GM23338 (cell line): ENCODE results near the gene CMTM6. TPM values are rescaled to one million over a fixed set of nuclear protein-coding genes. Genes with fewer than 3 reads are reported as not detected.

Experiments
- ATAC-seq: fragments of 200-7000 bp; cut with Tn5 transposase; 3 replicates; pipeline ENCODE4 v1.9.1; 2020
- DNase-seq: peaks from one replicate; pipeline ENCODE4 v3.0.0-alpha.2; 2015; ENCODE audit warnings: low spot score
- H2AFZ ChIP-seq: fragments of 200-600 bp; sonication (generic); 2 replicates; pipeline ENCODE4 v1.8.0; 2016; ENCODE audit warnings: antibody characterized with exemption, mild to moderate bottlenecking, moderate library complexity
- H3F3A ChIP-seq: fragments of 200-600 bp; sonication (generic); replicated peaks from 2 replicates; pipeline ENCODE4 v1.8.0; 2017; ENCODE audit warnings: antibody characterized with exemption, mixed run types, low read depth
- H3K27ac ChIP-seq: fragments of 200-600 bp; sonication (generic); 2 replicates; pipeline ENCODE4 v1.6.1; 2016; ENCODE audit warnings: low read depth
- H3K27me3 ChIP-seq: fragments of 200-600 bp; sonication (generic); 2 replicates; pipeline ENCODE4 v1.8.0; 2016; ENCODE audit warnings: mild to moderate bottlenecking, mixed run types, moderate library complexity; ENCODE audit not compliant: insufficient read depth
- H3K36me3 ChIP-seq: fragments of 200-600 bp; sonication (generic); 2 replicates; pipeline ENCODE4 v1.8.0; 2016; ENCODE audit warnings: mild to moderate bottlenecking; ENCODE audit not compliant: insufficient read depth
- H3K4me1 ChIP-seq: fragments of 200-600 bp; sonication (generic); 2 replicates; pipeline ENCODE4 v1.8.0; 2016; ENCODE audit warnings: mild to moderate bottlenecking, moderate library complexity; ENCODE audit not compliant: insufficient read depth
- H3K4me2 ChIP-seq: fragments of 200-600 bp; sonication (generic); 2 replicates; pipeline ENCODE4 v1.7.1; 2017; ENCODE audit warnings: mixed run types
- H3K4me3 ChIP-seq: fragments of 200-600 bp; sonication (generic); 2 replicates; pipeline ENCODE4 v1.6.1; 2016; ENCODE audit warnings: mixed run types
- H3K79me2 ChIP-seq: fragments of 200-600 bp; sonication (generic); replicated peaks from 2 replicates; pipeline ENCODE4 v1.8.0; 2017; ENCODE audit warnings: mild to moderate bottlenecking; ENCODE audit not compliant: insufficient read depth
- H3K9me2 ChIP-seq: fragments of 200-600 bp; sonication (generic); 2 replicates; pipeline ENCODE4 v1.8.0; 2017; ENCODE audit not compliant: insufficient read depth
- H4K20me1 ChIP-seq: fragments of 200-600 bp; sonication (generic); replicated peaks from 2 replicates; pipeline ENCODE4 v1.8.0; 2017; ENCODE audit warnings: mild to moderate bottlenecking; ENCODE audit not compliant: insufficient read depth
- H3K27ac Mint-ChIP-seq: 2 replicates; pipeline ENCODE4 v1.8.0; 2020; ENCODE audit warnings: inconsistent platforms, mild to moderate bottlenecking, moderate library complexity, mixed read lengths
- H3K27me3 Mint-ChIP-seq: 3 replicates; pipeline ENCODE4 v1.8.0; 2022; ENCODE audit warnings: low read depth, mild to moderate bottlenecking, moderate library complexity, mixed read lengths, inconsistent platforms; ENCODE audit not compliant: insufficient read depth, poor library complexity
- H3K36me3 Mint-ChIP-seq: 3 replicates; pipeline ENCODE4 v1.8.0; 2021; ENCODE audit warnings: low read depth, mild to moderate bottlenecking, inconsistent platforms, moderate library complexity, mixed read lengths
- H3K4me1 Mint-ChIP-seq: 3 replicates; pipeline ENCODE4 v1.8.0; 2020; ENCODE audit warnings: mild to moderate bottlenecking, inconsistent platforms, mixed read lengths
- H3K4me3 Mint-ChIP-seq: 3 replicates; pipeline ENCODE4 v1.8.0; 2021; ENCODE audit warnings: moderate library complexity, mild to moderate bottlenecking, inconsistent platforms, mixed read lengths
- H3K9me3 Mint-ChIP-seq: 3 replicates; pipeline ENCODE4 v1.8.0; 2020; ENCODE audit warnings: moderate library complexity, mild to moderate bottlenecking, inconsistent platforms, mixed read lengths
- ETS1 ChIP-seq: IDR thresholded peaks from 2 replicates; pipeline ENCODE4 v1.6.1; 2016; ENCODE audit warnings: antibody characterized with exemption
- EZH2 ChIP-seq: fragments of 200-600 bp; sonication (generic); IDR thresholded peaks from one replicate; pipeline ENCODE4 v1.8.0; 2017; ENCODE audit warnings: antibody characterized with exemption, mild to moderate bottlenecking, low read depth; ENCODE audit not compliant: unreplicated experiment
- NANOG ChIP-seq: IDR thresholded peaks from 2 replicates; pipeline ENCODE4 v1.6.1; 2016; ENCODE audit warnings: antibody characterized with exemption, borderline replicate concordance
- POLR2AphosphoS5 ChIP-seq: IDR thresholded peaks from 2 replicates; pipeline ENCODE4 v1.6.1; 2016; ENCODE audit warnings: antibody characterized with exemption, low read depth
- STAT1 ChIP-seq: IDR thresholded peaks from one replicate; pipeline ENCODE4 v1.6.1; 2016; ENCODE audit warnings: antibody characterized with exemption; ENCODE audit not compliant: unreplicated experiment
- ZNF114 ChIP-seq: fragments of 250-450 bp; sonication (Bioruptor Pico); IDR thresholded peaks from 2 replicates; pipeline ENCODE4 v1.5.0; 2020; ENCODE audit warnings: mild to moderate bottlenecking, moderate library complexity
- ZNF462 ChIP-seq: fragments of 250-450 bp; sonication (Bioruptor Pico); IDR thresholded peaks from 2 replicates; pipeline ENCODE4 v1.5.0; 2020; ENCODE audit warnings: mild to moderate bottlenecking, moderate library complexity
- polyA plus RNA-seq: library from polyadenylated mRNA; unstranded; fragments of >200 nt; fragmentation: Nextera tagmentation; extraction: Ambion mirVana; gene quantifications from 2 replicates; pipeline ENCODE4 v1.2.1, GENCODE V29; 2016
- total RNA-seq: library from RNA; depleted of rRNA; stranded (reverse); fragments of >200 nt; shearing (Covaris generic); gene quantifications from 2 replicates; pipeline ENCODE4 v1.2.3, GENCODE V29; 2014
- TF ChIP-seq, protein P1 (sequence below): IDR thresholded peaks from one replicate; pipeline ENCODE4 v1.6.1; 2018; ENCODE audit warnings: antibody characterized with exemption; ENCODE audit not compliant: unreplicated experiment

CMTM6 gene
- total and polyA plus RNA-seq, 2 experiments from 2014 or later, result 42.3 to 123 TPM

DNA sequence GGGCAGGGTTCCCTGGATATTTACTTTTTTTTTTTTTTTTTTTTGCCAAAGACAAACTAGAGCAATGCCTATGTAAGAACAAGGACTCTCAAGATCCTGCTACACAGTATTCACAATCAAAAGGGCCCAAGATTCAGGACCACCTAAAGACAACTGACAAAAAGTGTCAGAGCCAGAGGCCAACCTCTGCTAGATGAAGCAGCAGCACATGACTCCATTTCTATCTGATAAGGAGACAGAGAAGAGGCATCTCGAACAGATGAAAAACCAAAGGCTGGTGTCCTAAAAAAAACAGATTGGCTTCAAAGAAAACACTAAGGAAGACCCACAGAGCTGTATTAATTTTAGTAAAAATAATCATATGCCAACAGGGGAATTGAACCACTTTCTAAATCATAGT lies 20.0 kb downstream of the CMTM6 start:
- ATAC-seq (no peak), DNase-seq (no peak)
- no peak overlapping the region for H3K4me3 Mint-ChIP-seq
- H3K4me1 ChIP-seq, result no peaks in the 10 kb centered on the region
- TF ChIP-seq ZNF114 (no peak), NANOG (no peak)
- H3K9me2 ChIP-seq, result no peaks in the 10 kb centered on the region
- H3K36me3 Mint-ChIP-seq, result peaks cover 15% of the 10 kb centered on the region
- no peaks in the 10 kb centered on the region for H3K27me3 ChIP-seq
- H3F3A ChIP-seq, result no peaks in the 10 kb centered on the region
- no peak overlapping the region for H3K4me3 ChIP-seq
- no peaks in the 10 kb centered on the region; the same call in 1 of the 2 replicates for H3K36me3 ChIP-seq
- no peak overlapping the region for H3K4me2 ChIP-seq
- H3K27ac Mint-ChIP-seq, result no peak overlapping the region
- no peaks in the 10 kb centered on the region for H3K4me1 Mint-ChIP-seq
- no peaks in the 10 kb centered on the region for H3K9me3 Mint-ChIP-seq
- peaks cover 3% of the 10 kb centered on the region for H3K27me3 Mint-ChIP-seq
- no peaks in the 10 kb centered on the region for H3K79me2 ChIP-seq
- peaks cover 7% of the 10 kb centered on the region; the same call in 1 of the 2 replicates for H4K20me1 ChIP-seq
- H2AFZ ChIP-seq, result no peak overlapping the region
- H3K27ac ChIP-seq, result no peak overlapping the region

DNA sequence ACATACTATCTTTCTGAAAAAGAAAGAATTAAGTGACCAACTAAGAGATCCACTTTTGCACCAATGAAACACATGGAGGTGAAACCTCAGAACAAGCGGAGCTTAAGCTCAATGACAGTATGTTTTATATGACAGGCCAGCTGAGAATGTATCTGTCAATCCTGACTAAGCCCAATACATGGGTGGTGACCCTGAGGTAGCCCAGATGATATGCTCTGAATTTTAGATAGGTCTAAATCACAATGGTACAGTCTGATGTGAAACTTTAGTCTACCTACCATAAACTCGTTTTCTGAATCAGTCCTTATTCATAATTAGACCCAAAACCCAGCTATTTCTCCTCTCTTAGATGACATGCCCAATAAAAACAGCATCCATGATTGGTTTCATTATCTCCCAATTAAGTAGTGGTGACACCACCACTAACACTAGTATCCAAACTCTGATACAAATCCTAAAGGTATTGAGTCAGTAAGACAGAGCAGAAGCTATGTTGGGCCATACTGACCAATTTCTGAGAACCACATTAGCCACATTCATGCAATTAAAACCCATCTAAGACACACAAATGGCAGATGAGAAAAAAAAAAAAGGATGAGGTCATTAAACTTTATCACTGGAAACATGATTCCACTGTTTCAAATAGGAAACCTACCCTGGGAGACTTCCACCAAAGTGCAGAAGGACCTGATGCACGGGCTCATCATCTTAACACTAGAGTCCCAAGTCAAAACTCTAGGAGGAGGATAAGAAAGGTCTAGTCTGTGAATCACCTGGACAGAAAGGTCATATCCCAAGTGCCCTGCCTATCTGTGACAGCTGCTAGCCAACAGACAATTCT lies 20.6 kb downstream of the CMTM6 start:
- Mint-ChIP-seq H3K9me3 (no peaks in the 10 kb centered on the region), H3K4me1 (no peaks in the 10 kb centered on the region)
- ATAC-seq, result no peak

More for the DNA sequence above, 20.6 kb downstream of the CMTM6 start:
- Mint-ChIP-seq H3K27me3 (peaks cover 3% of the 10 kb centered on the region), H3K36me3 (peaks cover 10% of the 10 kb centered on the region), H3K27ac (no peak overlapping the region), H3K4me3 (no peak overlapping the region)
- DNase-seq, result no peak
- no peak overlapping the region for H2AFZ ChIP-seq
- H3K4me1 ChIP-seq, result no peaks in the 10 kb centered on the region
- TF ChIP-seq, protein P1, sequence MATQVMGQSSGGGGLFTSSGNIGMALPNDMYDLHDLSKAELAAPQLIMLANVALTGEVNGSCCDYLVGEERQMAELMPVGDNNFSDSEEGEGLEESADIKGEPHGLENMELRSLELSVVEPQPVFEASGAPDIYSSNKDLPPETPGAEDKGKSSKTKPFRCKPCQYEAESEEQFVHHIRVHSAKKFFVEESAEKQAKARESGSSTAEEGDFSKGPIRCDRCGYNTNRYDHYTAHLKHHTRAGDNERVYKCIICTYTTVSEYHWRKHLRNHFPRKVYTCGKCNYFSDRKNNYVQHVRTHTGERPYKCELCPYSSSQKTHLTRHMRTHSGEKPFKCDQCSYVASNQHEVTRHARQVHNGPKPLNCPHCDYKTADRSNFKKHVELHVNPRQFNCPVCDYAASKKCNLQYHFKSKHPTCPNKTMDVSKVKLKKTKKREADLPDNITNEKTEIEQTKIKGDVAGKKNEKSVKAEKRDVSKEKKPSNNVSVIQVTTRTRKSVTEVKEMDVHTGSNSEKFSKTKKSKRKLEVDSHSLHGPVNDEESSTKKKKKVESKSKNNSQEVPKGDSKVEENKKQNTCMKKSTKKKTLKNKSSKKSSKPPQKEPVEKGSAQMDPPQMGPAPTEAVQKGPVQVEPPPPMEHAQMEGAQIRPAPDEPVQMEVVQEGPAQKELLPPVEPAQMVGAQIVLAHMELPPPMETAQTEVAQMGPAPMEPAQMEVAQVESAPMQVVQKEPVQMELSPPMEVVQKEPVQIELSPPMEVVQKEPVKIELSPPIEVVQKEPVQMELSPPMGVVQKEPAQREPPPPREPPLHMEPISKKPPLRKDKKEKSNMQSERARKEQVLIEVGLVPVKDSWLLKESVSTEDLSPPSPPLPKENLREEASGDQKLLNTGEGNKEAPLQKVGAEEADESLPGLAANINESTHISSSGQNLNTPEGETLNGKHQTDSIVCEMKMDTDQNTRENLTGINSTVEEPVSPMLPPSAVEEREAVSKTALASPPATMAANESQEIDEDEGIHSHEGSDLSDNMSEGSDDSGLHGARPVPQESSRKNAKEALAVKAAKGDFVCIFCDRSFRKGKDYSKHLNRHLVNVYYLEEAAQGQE, result no peak
- TF ChIP-seq ETS1, result no peak
- TF ChIP-seq ZNF114, result no peak
- no peak for TF ChIP-seq ZNF462
- no peak for TF ChIP-seq STAT1
- no peak for TF ChIP-seq NANOG
- TF ChIP-seq POLR2AphosphoS5, result no peak
- no peak for TF ChIP-seq EZH2
- no peaks in the 10 kb centered on the region; the same call in 1 of the 2 replicates for H3K36me3 ChIP-seq
- peaks cover 7% of the 10 kb centered on the region; the same call in 1 of the 2 replicates for H4K20me1 ChIP-seq
- no peaks in the 10 kb centered on the region for H3K79me2 ChIP-seq
- no peak overlapping the region for H3K4me2 ChIP-seq
- H3F3A ChIP-seq, result no peaks in the 10 kb centered on the region
- no peak overlapping the region for H3K4me3 ChIP-seq
- H3K9me2 ChIP-seq, result no peaks in the 10 kb centered on the region
- H3K27ac ChIP-seq, result no peak overlapping the region
- no peaks in the 10 kb centered on the region for H3K27me3 ChIP-seq
